Mononuclear cell (primary cell): Measurements from ENCODE around the gene RFX4. TPM values are rescaled to one million over a fixed set of nuclear protein-coding genes. Genes with fewer than 3 reads are reported as not detected.

Experiments used
- H3K27me3 ChIP-seq: 2 replicates; pipeline ENCODE4 v1.6.0; 2011; ENCODE audit warnings: low read length, control low read depth; ENCODE audit not compliant: insufficient read depth
- H3K4me1 ChIP-seq: 2 replicates; pipeline ENCODE4 v1.5.1; 2011; ENCODE audit warnings: mild to moderate bottlenecking, low read length, control low read depth; ENCODE audit not compliant: insufficient read depth
- H3K4me3 ChIP-seq: 2 replicates; pipeline ENCODE4 v1.5.1; 2011; ENCODE audit warnings: mild to moderate bottlenecking, low read length, moderate library complexity
- H3K9me3 ChIP-seq: 2 replicates; pipeline ENCODE4 v1.5.1; 2011; ENCODE audit warnings: low read depth, mild to moderate bottlenecking, control low read depth, low read length
- total RNA-seq: library from RNA; depleted of rRNA; stranded (reverse); fragments of >200 nt; gene quantifications from one replicate; pipeline ENCODE4 v1.2.3, GENCODE V29; 2012

Gene RFX4
- total RNA-seq, 1 donor: not detected

GRCh38 chr12:106648736-106649135 lies 65.9 kb downstream of the RFX4 start:
- H3K27me3 ChIP-seq: peaks cover 9% of the 10 kb centered on the region
- H3K4me1 ChIP-seq: no peaks in the 10 kb centered on the region
- no peak overlapping the region for H3K4me3 ChIP-seq
- no peaks in the 10 kb centered on the region for H3K9me3 ChIP-seq

GRCh38 chr12:106651552-106651951 lies 68.7 kb downstream of the RFX4 start:
- no peaks in the 10 kb centered on the region for H3K4me1 ChIP-seq
- H3K9me3 ChIP-seq: no peaks in the 10 kb centered on the region
- peaks cover 9% of the 10 kb centered on the region for H3K27me3 ChIP-seq
- H3K4me3 ChIP-seq: no peak overlapping the region

DNA sequence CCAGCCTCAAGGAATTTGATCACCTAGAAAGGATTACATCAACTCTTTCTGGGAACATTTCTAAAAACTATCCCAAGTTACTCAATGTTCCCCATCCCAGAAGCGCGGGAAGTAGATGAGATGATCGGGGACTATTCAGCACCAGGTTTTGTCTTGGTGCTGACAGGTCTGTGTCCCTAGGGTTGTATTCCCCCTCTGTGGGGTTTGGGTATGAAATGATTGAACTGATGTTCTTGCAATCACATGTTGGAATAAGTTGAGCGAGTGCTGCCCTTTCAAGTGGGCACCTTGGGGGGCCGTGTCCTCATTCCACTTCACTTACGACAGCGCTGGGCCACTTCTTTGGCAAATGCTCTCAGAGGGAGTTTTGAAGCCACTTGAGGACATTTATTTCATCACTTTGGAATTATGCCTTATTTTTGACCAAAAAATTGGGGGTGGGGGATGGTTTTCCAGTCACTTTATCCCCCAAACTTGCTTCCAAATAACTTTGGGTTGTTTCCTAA lies 69.8 kb downstream of the RFX4 start:
- Histone ChIP-seq H3K4me1 (no peaks in the 10 kb centered on the region), H3K9me3 (no peaks in the 10 kb centered on the region), H3K27me3 (peaks cover 1% of the 10 kb centered on the region), H3K4me3 (no peak overlapping the region)

- Histone ChIP-seq H3K9me3 (no peaks in the 10 kb centered on the region), H3K4me3 (no peak overlapping the region), H3K4me1 (no peaks in the 10 kb centered on the region), H3K27me3 (no peaks in the 10 kb centered on the region)
Measured at GRCh38 chr12:106655577-106655976, 72.8 kb downstream of the RFX4 start.

DNA sequence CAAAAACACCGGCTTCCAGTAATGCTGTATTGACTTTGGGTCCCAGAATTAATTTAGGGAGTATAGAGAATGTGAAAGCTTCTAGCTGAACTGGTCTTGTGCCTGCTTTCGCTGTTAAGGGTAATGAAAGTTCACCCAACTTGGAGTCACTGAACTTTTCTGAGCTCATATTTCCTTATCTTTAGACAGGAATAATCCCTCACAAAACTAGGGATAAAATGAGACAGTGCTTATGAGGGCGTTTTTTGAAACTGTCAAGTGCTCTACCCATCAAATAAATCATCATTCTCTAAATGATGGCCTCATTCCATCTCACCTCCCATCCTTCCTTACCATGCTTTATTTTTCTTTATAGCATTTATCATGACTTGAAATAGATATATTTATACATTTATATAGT lies 74.7 kb downstream of the RFX4 start:
- Histone ChIP-seq H3K4me3 (no peak overlapping the region), H3K27me3 (peaks cover 3% of the 10 kb centered on the region), H3K9me3 (peaks cover 12% of the 10 kb centered on the region), H3K4me1 (no peaks in the 10 kb centered on the region)

- Histone ChIP-seq H3K4me1 (no peaks in the 10 kb centered on the region), H3K4me3 (no peak overlapping the region), H3K9me3 (peaks cover 38% of the 10 kb centered on the region), H3K27me3 (peaks cover 11% of the 10 kb centered on the region)
Measured at GRCh38 chr12:106663385-106663784, 80.6 kb downstream of the RFX4 start.

DNA sequence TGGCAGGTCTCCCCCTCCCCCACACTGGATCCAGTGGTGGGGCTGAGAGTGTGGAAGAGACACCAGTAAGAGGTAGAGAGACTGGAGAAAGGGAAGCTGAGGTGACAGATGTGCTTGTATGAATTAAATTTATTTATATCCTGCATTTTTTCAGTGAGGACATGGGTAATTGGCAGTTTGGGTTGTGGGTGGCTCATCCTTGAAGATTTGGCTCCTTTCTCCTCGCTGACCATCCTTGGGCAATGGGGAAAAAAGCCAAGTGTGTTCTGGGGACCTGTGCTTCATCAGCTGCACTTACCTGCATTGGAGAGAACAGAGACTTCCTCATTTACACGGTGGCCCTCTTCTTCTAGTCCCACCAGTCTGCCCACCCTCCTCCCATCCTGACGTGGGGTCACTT lies 86.4 kb downstream of the RFX4 start:
- Histone ChIP-seq H3K27me3 (peaks cover 18% of the 10 kb centered on the region), H3K4me1 (no peaks in the 10 kb centered on the region), H3K9me3 (peaks cover 9% of the 10 kb centered on the region), H3K4me3 (no peak overlapping the region)

DNA sequence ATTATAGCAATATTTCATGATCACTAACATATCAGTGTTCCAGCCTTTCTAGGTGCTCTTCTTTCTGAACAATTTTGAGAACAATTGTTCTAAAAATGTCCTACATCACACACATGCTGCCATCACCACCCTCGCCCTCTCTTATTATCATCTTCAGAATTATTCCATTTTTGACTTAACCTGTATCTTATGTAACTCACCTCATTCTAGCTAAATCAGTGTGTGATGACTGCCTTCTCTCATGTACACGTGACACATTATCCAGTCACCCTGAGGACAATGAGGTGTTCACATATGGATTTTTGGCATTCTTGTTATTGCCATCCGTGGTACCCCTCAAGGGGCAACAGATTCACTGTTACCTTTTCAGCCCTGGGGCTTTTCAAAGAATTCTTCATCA lies 87.3 kb downstream of the RFX4 start:
- Histone ChIP-seq H3K9me3 (no peaks in the 10 kb centered on the region), H3K4me3 (no peak overlapping the region), H3K27me3 (peaks cover 18% of the 10 kb centered on the region), H3K4me1 (no peaks in the 10 kb centered on the region)

GRCh38 chr12:106671840-106672239 lies 89.0 kb downstream of the RFX4 start:
- Histone ChIP-seq H3K4me1 (no peaks in the 10 kb centered on the region), H3K4me3 (no peak overlapping the region), H3K9me3 (no peaks in the 10 kb centered on the region)

GRCh38 chr12:106672314-106673025 lies 89.7 kb downstream of the RFX4 start:
- no peak overlapping the region for H3K4me3 ChIP-seq
- H3K9me3 ChIP-seq: no peaks in the 10 kb centered on the region
- peaks cover 9% of the 10 kb centered on the region for H3K27me3 ChIP-seq
- H3K4me1 ChIP-seq: no peaks in the 10 kb centered on the region

More at GRCh38 chr12:106671840-106672239, 89.0 kb downstream of the RFX4 start:
- peaks cover 13% of the 10 kb centered on the region for H3K27me3 ChIP-seq

GRCh38 chr12:106673141-106673540 lies 90.3 kb downstream of the RFX4 start:
- Histone ChIP-seq H3K27me3 (peaks cover 9% of the 10 kb centered on the region), H3K4me3 (no peak overlapping the region), H3K9me3 (no peaks in the 10 kb centered on the region), H3K4me1 (no peaks in the 10 kb centered on the region)

DNA sequence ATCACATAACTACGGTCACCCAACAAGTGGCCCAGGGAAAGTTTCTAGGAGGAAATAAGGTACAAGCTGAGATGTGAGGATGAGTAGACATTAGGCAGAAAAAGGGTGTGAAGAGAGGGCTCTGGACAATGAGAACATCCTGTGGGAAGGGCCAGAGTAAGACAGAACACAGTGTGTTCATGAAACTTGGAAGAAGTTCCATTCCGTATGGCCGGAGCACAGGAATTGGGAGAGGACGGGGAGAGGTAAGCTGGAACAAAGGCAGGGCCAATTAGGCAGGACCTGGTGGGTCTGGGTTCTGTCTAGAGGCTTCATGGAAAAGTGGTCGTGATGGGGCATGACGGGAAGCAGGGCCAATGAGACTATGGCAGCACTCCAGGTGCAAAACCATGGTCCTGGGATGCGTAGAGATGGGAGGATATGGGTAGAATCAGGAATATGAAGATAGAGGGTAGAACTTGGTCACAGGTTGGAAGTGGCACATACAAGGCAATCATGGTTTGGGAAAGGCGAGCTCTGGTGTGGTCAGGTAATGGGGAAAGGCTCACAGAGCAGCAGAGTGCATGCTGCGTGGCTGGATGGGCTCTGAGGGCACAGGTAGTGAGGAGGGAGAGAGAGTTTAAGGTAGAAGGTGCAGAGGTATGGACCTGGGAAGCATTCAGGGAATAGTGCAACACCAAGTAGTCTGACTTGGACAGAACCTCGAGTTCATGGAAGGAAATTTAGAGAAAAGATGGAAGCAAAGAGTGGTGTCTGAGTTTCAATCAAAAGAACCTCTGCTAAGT lies 93.0 kb downstream of the RFX4 start:
- no peaks in the 10 kb centered on the region for H3K4me1 ChIP-seq
- H3K27me3 ChIP-seq: peaks cover 9% of the 10 kb centered on the region
- no peak overlapping the region for H3K4me3 ChIP-seq

DNA sequence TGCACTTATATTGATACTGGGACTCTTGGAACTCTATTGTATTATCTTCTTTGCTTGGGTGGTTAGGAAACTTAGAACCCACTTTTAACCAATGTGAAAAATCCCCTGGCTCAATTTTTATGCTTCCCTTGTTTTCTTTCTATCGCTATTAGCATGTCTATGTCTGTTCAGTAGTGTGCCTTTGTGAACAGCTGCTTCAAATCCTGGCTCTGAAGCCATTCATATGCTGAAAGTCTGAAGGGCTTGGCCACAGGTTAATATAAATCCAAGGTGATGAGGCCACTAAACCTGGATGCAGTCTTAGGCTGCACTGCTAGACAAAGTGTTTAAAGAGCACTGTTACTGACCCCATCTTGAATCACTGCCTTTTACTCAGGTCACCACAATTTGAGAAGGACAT lies 96.8 kb downstream of the RFX4 start:
- H3K4me1 ChIP-seq: no peaks in the 10 kb centered on the region
- H3K27me3 ChIP-seq: no peaks in the 10 kb centered on the region
- H3K4me3 ChIP-seq: no peak overlapping the region
- H3K9me3 ChIP-seq: no peaks in the 10 kb centered on the region

More for the DNA sequence above, 93.0 kb downstream of the RFX4 start:
- no peaks in the 10 kb centered on the region for H3K9me3 ChIP-seq

DNA sequence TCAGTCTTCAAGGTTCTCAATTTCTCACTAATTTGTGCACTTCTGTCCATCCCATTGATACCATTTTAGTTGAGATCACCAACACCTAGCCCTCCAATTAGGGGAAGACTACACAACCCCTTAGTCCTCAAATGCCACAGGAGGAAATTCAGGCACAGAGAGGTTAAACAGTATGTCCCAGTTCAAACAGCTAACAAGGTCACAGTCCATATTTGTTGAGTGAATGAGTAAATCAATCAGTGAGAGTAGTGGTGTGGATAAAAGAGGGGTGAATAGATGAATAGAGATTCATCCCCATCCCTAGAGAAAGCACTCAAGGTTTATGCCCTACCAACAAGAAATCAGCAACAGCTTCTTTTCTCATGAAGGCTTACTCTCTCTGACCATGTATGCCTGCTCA lies 97.5 kb downstream of the RFX4 start:
- no peak overlapping the region for H3K4me3 ChIP-seq
- H3K27me3 ChIP-seq: no peaks in the 10 kb centered on the region
- H3K9me3 ChIP-seq: no peaks in the 10 kb centered on the region
- no peaks in the 10 kb centered on the region for H3K4me1 ChIP-seq

GRCh38 chr12:106681210-106681609 lies 98.4 kb downstream of the RFX4 start:
- no peaks in the 10 kb centered on the region for H3K9me3 ChIP-seq
- H3K4me1 ChIP-seq: no peaks in the 10 kb centered on the region
- no peak overlapping the region for H3K4me3 ChIP-seq
- no peaks in the 10 kb centered on the region for H3K27me3 ChIP-seq
